OCI-LY3 (cell line): ENCODE measurements around the gene PIK3R4.

ENCODE experiments used
- H2AFZ ChIP-seq: fragments of 200-600, 300-600 bp; shearing (Covaris generic); 2 replicates; pipeline ENCODE4 v1.6.0; 2014; ENCODE audit warnings: antibody characterized with exemption, low read depth, low read length
- H3K27ac ChIP-seq: fragments of 200-600, 300-600 bp; sonication (generic); 2 replicates; pipeline ENCODE4 v1.5.1; 2014; ENCODE audit warnings: mild to moderate bottlenecking, low read length, moderate library complexity, mixed read lengths
- H3K27me3 ChIP-seq: fragments of 200-600, 300-600 bp; sonication (generic); 2 replicates; pipeline ENCODE4 v1.6.1; 2014; ENCODE audit warnings: low read depth, low read length, mixed read lengths
- H3K36me3 ChIP-seq: fragments of 200-600, 300-600 bp; sonication (generic); replicated peaks from 2 replicates; pipeline ENCODE3; 2014; ENCODE audit warnings: low read depth, low read length, mixed read lengths
- H3K4me1 ChIP-seq: fragments of 300-600, 200-600 bp; sonication (generic); 2 replicates; pipeline ENCODE4 v1.6.1; 2014; ENCODE audit warnings: low read length, mixed read lengths
- H3K4me2 ChIP-seq: fragments of 200-600, 300-600 bp; sonication (generic); 2 replicates; pipeline ENCODE4 v1.6.1; 2014; ENCODE audit warnings: low read length, mixed read lengths
- H3K4me3 ChIP-seq: fragments of 300-600, 200-600 bp; sonication (generic); 2 replicates; pipeline ENCODE4 v1.5.1; 2014; ENCODE audit warnings: antibody characterized with exemption, mild to moderate bottlenecking, low read length, moderate library complexity
- H3K79me2 ChIP-seq: fragments of 300-600, 200-600 bp; shearing (Covaris generic); 2 replicates; pipeline ENCODE4 v1.6.1; 2014; ENCODE audit warnings: mild to moderate bottlenecking, low read length, mixed read lengths
- H3K9ac ChIP-seq: fragments of 300-600, 200-600 bp; shearing (Covaris generic); 2 replicates; pipeline ENCODE4 v1.6.0; 2014; ENCODE audit warnings: mild to moderate bottlenecking, low read length, moderate library complexity
- H3K9me3 ChIP-seq: fragments of 200-600, 300-600 bp; shearing (Covaris generic); 2 replicates; pipeline ENCODE4 v1.6.1; 2014; ENCODE audit warnings: low read length, mixed read lengths; ENCODE audit not compliant: insufficient read depth
- H4K20me1 ChIP-seq: fragments of 200-600, 300-600 bp; sonication (generic); 2 replicates; pipeline ENCODE4 v1.6.1; 2016; ENCODE audit warnings: low read length, mixed read lengths; ENCODE audit not compliant: insufficient read depth
- CTCF ChIP-seq: fragments of 200-600, 300-600 bp; sonication (generic); IDR thresholded peaks from 2 replicates; pipeline ENCODE4 v1.5.1; 2014; ENCODE audit warnings: antibody characterized with exemption, low read length, low read depth
- EZH2phosphoT487 ChIP-seq: fragments of 200-600 bp; shearing (Covaris generic); IDR thresholded peaks from 2 replicates; pipeline ENCODE4 v1.6.1; 2018; ENCODE audit warnings: antibody characterized with exemption, mixed run types, low read depth

PIK3R4 gene

GRCh38 chr3:130729154-130729553 is 17.5 kb downstream of the PIK3R4 start:
- Histone ChIP-seq H4K20me1 (no peaks in the 10 kb centered on the region), H3K36me3 (peaks cover 12% of the 10 kb centered on the region), H3K9ac (no peak overlapping the region), H2AFZ (no peak overlapping the region), H3K4me1 (no peaks in the 10 kb centered on the region), H3K9me3 (no peaks in the 10 kb centered on the region), H3K4me2 (no peak overlapping the region), H3K4me3 (no peak overlapping the region), H3K27me3 (no peaks in the 10 kb centered on the region), H3K27ac (no peak overlapping the region), H3K79me2 (no peaks in the 10 kb centered on the region)
- TF ChIP-seq EZH2phosphoT487 (no peak), CTCF (no peak)

GRCh38 chr3:130728037-130728436 is 18.6 kb downstream of the PIK3R4 start:
- Histone ChIP-seq H3K27me3 (no peaks in the 10 kb centered on the region), H3K36me3 (peaks cover 7% of the 10 kb centered on the region), H3K79me2 (no peaks in the 10 kb centered on the region), H3K4me1 (no peaks in the 10 kb centered on the region), H2AFZ (no peak overlapping the region), H3K4me2 (no peak overlapping the region), H3K9me3 (no peaks in the 10 kb centered on the region), H3K27ac (no peak overlapping the region), H4K20me1 (no peaks in the 10 kb centered on the region), H3K9ac (no peak overlapping the region), H3K4me3 (no peak overlapping the region)
- TF ChIP-seq CTCF (no peak), EZH2phosphoT487 (no peak)

- no peaks in the 10 kb centered on the region for H3K4me1 ChIP-seq
- peaks cover 3% of the 10 kb centered on the region for H3K36me3 ChIP-seq
- H2AFZ ChIP-seq: no peak overlapping the region
- no peak overlapping the region for H3K4me2 ChIP-seq
- no peaks in the 10 kb centered on the region for H3K27me3 ChIP-seq
- H3K9me3 ChIP-seq: no peaks in the 10 kb centered on the region
- H3K27ac ChIP-seq: no peak overlapping the region
- no peak for TF ChIP-seq CTCF
- TF ChIP-seq EZH2phosphoT487: no peak
- no peak overlapping the region for H3K4me3 ChIP-seq
- no peaks in the 10 kb centered on the region for H3K79me2 ChIP-seq
- H3K9ac ChIP-seq: no peak overlapping the region
- H4K20me1 ChIP-seq: no peaks in the 10 kb centered on the region
These were observed 20.9 kb downstream of the PIK3R4 start for GRCh38 chr3:130725746-130726145.

GRCh38 chr3:130715616-130716015 is 31.0 kb downstream of the PIK3R4 start:
- H3K36me3 ChIP-seq: peaks cover 11% of the 10 kb centered on the region
- no peak overlapping the region for H2AFZ ChIP-seq
- no peak overlapping the region for H3K4me2 ChIP-seq

More at GRCh38 chr3:130715616-130716015, 31.0 kb downstream of the PIK3R4 start:
- no peak for TF ChIP-seq CTCF
- no peak for TF ChIP-seq EZH2phosphoT487
- Histone ChIP-seq H3K9ac (no peak overlapping the region), H4K20me1 (no peaks in the 10 kb centered on the region), H3K79me2 (no peaks in the 10 kb centered on the region), H3K27ac (no peak overlapping the region), H3K27me3 (no peaks in the 10 kb centered on the region), H3K4me3 (no peak overlapping the region), H3K4me1 (peaks cover 5% of the 10 kb centered on the region; the same call in 1 of the 2 replicates), H3K9me3 (no peaks in the 10 kb centered on the region)
